ENCODE measurements around the gene RAB24.
"Not testable (repeated sequence)": the region's sequence is repeated elsewhere in the genome, so short reads cannot be mapped to it uniquely, and the experiment has no call there.

DNA sequence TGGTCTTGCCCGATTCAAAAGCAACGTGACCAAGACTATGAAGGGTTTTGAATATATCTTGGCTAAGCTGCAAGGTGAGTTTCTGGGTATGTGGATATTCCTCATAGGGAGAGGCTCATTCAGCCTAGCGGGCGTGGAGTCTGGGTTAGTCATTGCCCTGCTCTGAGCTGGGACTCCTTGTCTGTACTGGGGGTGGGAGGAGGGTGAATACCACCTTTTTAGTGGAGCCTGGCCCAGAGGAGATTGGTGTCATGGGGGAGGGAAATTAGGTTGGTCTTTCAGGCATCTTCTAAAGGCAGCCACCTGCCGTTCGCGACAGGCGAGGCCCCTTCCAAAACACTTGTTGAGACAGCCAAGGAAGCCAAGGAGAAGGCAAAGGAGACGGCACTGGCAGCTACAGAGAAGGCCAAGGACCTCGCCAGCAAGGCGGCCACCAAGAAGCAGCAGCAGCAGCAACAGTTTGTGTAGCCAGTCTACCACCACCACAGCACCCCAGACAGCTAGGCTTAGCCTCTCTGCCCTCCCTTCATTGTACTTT, 2.7 kb upstream of the RAB24 start:
- TF ChIP-seq, protein P1, sequence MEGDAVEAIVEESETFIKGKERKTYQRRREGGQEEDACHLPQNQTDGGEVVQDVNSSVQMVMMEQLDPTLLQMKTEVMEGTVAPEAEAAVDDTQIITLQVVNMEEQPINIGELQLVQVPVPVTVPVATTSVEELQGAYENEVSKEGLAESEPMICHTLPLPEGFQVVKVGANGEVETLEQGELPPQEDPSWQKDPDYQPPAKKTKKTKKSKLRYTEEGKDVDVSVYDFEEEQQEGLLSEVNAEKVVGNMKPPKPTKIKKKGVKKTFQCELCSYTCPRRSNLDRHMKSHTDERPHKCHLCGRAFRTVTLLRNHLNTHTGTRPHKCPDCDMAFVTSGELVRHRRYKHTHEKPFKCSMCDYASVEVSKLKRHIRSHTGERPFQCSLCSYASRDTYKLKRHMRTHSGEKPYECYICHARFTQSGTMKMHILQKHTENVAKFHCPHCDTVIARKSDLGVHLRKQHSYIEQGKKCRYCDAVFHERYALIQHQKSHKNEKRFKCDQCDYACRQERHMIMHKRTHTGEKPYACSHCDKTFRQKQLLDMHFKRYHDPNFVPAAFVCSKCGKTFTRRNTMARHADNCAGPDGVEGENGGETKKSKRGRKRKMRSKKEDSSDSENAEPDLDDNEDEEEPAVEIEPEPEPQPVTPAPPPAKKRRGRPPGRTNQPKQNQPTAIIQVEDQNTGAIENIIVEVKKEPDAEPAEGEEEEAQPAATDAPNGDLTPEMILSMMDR (IDR thresholded peaks at IDR 0.05), result not testable (repeated sequence)
- TF ChIP-seq POLR2A (IDR thresholded peaks at IDR 0.05), result not testable (repeated sequence)
